Posterior cingulate gyrus (tissue), 11 donors: ENCODE data around the gene FHAD1.

Experiments
- DNase-seq, 10 donors: peaks; one replicate each; pipeline versions ENCODE4 v3.0.0 to v3.0.0-alpha.2; 2020 to 2021; ENCODE audit warnings: mixed read lengths in 3 of 10
- intact Hi-C: fragments of 100-400 bp; cut with DNase I; formaldehyde crosslinking; loops from one replicate; pipeline ENCODE4 v1.15.1; 2023

Gene FHAD1

GRCh38 chr1:15217654-15218053 lies 29.4 kb upstream of the FHAD1 start:
- intact Hi-C loops, result no loop called here
- DNase-seq, result no peak

- intact Hi-C loops, result no loop called here
Measured at GRCh38 chr1:15218287-15219279, 28.4 kb upstream of the FHAD1 start.

GRCh38 chr1:15219280-15220023 lies 27.6 kb upstream of the FHAD1 start:
- DNase-seq, result no peak
- intact Hi-C loops, result no loop called here

More at GRCh38 chr1:15218287-15219279, 28.4 kb upstream of the FHAD1 start:
- no peak for DNase-seq

DNA sequence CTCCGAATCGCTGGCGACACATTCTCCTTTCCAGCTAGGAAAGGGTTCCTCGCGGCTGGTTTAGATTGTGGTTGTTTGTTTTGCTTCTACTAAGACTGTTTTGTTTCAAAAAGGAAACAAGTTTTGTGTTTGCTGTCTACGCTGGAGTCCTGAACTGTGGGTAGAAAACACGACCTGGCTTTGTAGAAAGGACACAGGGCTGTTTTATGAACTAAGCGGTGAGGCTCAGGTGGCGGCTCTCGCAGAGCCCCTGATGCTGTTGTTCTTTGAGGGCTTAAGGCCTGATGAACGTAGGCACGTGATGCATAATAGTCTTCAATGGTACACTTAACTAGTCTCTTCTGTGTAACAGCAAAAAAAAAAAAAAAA lies 27.0 kb upstream of the FHAD1 start:
- DNase-seq, result no peak

DNA sequence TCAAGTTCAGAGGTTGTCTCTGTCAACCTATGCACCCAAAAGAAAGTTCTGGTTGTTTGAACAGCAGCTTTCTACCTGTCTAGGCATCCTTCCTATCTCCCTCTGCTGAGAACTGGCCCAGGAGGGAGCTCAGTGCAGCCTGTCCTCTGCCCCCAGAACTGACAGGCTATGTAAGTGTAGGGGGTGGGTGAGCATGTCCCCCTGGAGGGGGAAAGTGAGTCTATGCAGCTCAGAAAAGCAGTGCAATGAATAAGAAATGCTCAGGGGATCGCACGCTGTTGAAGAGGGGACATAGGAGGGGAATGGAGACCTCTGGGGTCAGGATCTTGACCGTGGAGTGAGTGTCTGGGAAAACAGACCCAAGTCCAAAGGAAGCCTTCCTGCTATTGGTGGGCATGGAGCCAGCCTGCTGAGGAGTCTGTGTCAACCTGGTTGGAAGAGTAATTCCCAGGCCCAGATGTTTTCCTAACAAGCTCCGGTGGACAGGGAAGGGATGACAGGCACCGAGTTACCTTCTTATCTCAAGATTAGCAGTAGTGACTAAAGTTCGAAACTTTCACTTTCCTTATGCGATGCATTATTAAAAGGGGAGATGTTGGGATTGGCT lies 26.1 kb upstream of the FHAD1 start:
- intact Hi-C loops, result no loop called here
- no peak for DNase-seq

More for the DNA sequence above, 27.0 kb upstream of the FHAD1 start:
- intact Hi-C loops, result no loop called here

GRCh38 chr1:15222653-15223303 lies 24.2 kb upstream of the FHAD1 start:
- intact Hi-C loops, result no loop called here
- DNase-seq, result no peak

DNA sequence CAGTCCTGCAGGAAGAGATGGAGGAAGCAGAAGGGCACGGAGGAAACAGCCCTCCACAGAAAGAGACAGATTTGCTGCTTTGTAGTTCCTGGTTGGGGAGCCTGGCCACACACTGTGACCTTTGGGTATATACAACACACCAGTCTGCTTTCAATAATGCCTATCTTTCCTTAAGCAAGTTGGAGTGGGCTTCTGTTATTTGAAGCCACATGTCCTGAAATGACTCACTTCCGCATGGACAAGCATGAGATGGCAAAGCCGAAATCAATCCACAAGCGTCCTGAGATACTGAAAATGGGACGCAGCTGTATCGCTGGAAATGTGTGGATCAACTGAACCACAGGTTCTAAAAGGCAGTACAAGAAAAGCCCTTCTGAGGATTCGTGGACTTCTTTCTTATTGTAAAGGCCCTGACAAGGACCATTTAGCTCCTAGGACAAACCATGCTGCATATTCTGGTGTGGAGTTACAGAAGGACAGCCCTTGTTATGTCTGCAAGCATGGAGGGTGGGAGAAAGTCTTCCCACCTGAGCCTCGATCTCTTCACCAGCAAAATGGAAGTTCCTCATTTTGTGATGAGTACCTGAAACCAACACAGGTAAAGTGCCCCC lies 22.7 kb upstream of the FHAD1 start:
- no peak for DNase-seq

GRCh38 chr1:15224974-15225373 lies 22.0 kb upstream of the FHAD1 start:
- intact Hi-C loops, result no loop called here
- no peak for DNase-seq

More for the DNA sequence above, 22.7 kb upstream of the FHAD1 start:
- intact Hi-C loops, result no loop called here

DNA sequence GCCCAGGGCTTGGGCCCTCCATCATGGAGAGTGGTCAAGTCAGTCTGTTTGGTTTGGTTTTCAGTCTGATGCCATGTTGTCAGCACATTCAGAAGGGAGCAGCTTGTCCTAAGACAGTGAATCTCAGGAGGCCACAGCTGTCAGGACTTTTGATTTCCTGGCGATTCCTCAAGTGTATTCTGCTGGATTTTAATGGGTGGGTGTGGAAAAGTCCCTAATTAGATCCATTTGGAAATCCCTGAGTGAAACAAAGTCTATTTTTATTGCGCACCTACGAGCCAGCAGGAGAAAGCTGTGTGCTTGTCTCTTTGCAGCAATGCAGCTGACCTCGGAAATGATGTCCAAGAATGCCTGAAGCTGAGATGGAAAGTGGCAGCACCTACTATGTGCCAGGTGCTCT lies 21.6 kb upstream of the FHAD1 start:
- DNase-seq, result no peak
- intact Hi-C loops, result no loop called here

DNA sequence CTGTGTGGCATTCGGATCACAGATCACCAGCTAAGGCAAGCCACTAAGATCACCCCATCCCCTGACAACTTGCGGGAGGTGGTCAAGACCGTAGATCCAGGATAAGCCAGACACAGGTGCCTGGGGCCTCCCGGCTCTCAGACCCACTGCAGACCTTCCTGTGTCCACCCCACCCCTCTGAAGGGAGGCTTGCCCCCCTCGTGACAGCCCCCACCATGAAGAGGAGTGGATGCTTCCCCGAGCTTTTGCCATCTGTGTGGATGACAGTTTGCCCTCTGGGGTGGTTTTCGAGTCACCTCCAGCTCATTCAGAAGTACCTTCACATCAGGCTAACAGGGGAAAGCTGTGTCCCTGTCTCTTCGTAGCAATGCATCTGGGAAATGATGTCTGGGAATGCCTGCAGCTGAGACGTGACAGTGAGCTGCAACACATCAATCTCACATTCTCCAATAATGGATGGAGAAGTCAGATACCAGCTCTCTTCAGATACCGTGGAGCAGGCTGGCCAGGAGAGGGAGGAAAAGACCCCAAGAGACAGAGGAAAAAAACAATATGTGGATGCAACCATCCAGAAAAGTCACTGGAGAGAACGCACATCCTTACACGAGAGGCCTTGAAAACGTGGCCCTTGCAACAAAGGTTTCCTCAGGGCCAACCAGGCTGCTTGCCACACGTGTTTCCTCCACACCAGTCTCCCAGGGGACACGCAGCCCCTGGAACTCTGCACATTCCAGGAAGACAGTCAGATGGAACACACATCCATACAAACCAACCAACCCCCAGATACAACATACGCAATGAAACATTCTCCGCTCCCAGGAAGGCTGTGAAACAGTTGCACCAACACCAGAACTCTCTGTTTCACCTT lies 20.4 kb upstream of the FHAD1 start:
- no peak for DNase-seq
- intact Hi-C loops, result no loop called here

GRCh38 chr1:15229707-15230131 lies 17.3 kb upstream of the FHAD1 start:
- intact Hi-C loops, result no loop called here
- DNase-seq, result no peak

DNA sequence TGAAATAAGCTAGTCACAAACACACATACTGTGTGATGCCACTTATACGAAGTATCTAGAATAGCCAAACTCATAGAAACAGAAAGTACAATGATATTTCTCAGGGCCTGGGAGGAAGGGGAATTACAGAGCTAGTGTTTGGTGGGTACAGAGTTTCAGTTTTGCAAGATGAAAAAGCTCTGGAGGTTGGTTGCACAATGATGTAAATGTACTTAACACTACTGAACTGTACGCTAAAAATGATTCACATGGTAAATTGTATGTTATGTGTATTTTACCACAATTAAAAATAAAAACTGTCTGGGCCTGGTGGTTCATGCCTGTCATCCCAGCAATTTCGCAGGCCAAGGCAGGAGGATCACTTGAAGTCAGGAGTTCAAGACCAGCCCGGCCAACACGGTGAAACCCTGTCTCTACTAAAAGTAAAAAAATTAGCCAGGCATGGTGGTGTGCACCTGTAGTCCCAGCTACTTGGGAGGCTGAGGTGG lies 15.3 kb upstream of the FHAD1 start:
- intact Hi-C loops, result no loop called here
- DNase-seq, result no peak

DNA sequence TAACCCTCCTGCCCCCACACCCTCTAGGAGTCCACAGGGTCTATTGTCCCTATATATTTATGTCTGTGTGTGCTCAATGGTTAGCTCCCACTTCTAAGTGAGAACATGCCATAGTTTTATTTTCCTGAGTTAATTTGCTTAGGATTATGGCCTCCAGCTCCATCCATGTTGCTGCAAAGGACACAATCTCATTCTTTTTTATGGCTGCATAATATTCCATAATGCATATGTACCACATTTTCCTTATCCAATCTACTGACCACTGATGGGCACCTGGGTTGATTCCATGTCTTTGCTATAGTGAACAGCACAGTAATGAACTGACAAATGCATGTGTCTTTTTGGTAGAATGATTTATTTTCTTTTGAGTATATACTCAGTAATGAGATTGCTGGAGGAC lies 13.3 kb upstream of the FHAD1 start:
- no peak for DNase-seq
- intact Hi-C loops, result no loop called here

- intact Hi-C loops, result no loop called here
- DNase-seq, result peak in 2 of 10 donors; percentile 34 to 84
Measured at GRCh38 chr1:15236321-15236721, 10.7 kb upstream of the FHAD1 start.

- DNase-seq, result no peak
- intact Hi-C loops, result no loop called here
Measured at GRCh38 chr1:15236746-15237145, 10.3 kb upstream of the FHAD1 start.

GRCh38 chr1:15238789-15239188 lies 8.2 kb upstream of the FHAD1 start:
- intact Hi-C loops, result no loop called here
- DNase-seq, result no peak

GRCh38 chr1:15242766-15243165 lies 4.3 kb upstream of the FHAD1 start:
- intact Hi-C loops, result no loop called here
- no peak for DNase-seq

- no peak for DNase-seq
- intact Hi-C loops, result no loop called here
Measured at GRCh38 chr1:15243275-15244043, 3.6 kb upstream of the FHAD1 start.
